Astrocyte of the hippocampus (primary cell): Measurements from ENCODE around the gene ZNF512B.
"Not testable (repeated sequence)": the region's sequence is repeated elsewhere in the genome, so short reads cannot be mapped to it uniquely, and the experiment has no call there.

Experiments used
- DNase-seq: peaks from one replicate; pipeline ENCODE4 v3.0.0; 2011; ENCODE audit warnings: low read depth, low spot score

Gene ZNF512B

DNA sequence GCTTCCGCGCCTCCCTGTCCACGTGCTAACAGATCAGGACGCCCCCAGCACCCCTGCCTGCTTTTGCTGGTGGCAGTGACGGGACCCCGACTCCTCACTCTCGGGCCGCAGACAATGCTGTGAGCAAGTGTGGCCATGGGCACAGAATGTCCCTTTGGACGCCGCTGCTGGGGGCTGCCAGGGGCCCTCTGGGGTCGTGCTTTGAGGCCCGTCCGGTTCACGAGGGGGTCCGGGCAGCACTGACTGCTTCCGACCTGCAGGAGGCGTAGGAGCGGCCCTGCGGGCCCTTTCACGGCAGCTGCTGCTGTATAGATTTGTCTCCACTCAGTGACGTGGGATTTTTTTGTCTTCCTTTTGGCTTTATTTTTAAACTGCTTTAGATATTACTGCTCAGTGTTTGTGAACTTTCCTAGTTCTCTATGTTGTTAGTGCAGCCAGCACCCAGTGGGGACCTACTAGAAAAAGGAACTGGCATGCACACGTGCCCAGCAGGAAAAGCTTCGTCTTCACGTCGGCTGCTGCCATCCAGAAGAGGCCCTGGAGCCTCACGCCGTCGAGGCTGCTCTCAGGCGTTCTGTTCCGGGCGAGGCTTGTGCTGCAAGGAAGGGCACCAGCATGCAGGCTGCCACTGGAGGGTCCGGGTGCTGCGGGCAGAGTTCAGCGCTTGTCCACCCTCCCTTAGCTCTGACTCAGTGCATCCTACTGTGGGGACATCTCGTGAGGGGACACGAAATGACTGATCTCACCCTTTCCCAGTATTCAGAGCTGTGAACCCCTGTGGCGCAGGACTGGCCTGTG, 35.3 kb downstream of the ZNF512B start:
- no peak for DNase-seq

DNA sequence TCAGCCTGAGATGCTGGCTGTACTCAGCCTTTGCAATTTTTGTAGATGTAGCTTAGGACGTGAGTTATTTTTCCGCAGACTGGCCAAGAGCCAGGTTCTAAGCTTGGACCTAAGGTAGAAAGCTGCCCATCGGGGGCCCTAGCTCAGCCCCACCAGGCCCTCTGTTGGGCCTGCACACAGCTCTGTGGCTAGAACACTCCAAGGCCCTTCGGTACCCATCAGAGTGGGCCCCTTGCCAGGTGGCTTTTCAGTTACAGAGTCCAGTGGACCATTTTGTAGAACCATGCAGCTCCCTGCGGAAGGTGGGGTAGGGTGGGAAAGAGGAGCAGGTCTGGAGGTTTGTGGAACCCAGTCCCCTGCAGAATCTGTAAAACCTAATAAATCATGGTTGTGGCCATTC, 36.1 kb downstream of the ZNF512B start:
- no peak for DNase-seq

GRCh38 chr20:63932606-63933160, 37.0 kb downstream of the ZNF512B start:
- DNase-seq: no peak

DNA sequence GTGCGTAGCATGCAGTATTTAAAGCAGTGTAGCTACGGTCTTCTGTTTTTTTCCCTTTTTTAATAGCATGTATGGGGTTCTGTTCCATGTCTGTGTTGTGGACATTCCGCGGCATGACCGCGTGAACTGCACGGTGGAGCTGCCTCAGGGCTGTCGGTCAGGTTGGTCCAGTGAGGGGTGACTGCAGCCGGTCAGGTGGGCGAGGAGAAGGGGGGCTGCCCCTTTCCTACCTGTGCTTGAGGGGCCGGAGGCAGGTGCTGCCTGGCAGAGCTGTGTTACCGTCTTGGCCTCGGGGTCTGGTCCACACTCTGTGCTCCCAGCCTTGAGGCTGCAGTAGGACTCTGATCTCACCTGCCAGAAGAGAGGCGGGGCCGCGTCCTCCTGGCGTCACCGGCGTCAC, 38.0 kb downstream of the ZNF512B start:
- DNase-seq: no peak

- DNase-seq: no peak
Measured at GRCh38 chr20:63930971-63931553, 38.7 kb downstream of the ZNF512B start.

DNA sequence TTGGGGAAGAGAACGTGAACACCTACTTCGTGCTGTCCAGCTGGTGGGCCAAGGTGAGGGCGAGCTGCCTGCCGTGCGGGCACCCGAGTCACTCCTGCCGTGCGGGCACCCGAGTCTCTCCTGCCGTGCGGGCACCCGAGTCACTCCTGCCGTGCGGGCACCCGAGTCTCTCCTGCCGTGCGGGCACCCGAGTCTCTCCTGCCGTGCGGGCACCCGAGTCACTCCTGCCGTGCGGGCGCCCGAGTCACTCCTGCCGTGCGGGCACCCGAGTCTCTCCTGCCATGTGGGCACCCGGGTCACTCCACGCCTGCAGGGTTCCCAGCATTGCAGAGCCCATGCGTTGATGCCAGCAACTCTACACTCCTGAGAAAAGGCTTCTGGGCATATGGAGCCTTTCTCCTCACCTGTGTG, 40.3 kb downstream of the ZNF512B start:
- not testable (repeated sequence) for DNase-seq

- DNase-seq: no peak
Measured at GRCh38 chr20:63929071-63929470, 40.7 kb downstream of the ZNF512B start.

DNA sequence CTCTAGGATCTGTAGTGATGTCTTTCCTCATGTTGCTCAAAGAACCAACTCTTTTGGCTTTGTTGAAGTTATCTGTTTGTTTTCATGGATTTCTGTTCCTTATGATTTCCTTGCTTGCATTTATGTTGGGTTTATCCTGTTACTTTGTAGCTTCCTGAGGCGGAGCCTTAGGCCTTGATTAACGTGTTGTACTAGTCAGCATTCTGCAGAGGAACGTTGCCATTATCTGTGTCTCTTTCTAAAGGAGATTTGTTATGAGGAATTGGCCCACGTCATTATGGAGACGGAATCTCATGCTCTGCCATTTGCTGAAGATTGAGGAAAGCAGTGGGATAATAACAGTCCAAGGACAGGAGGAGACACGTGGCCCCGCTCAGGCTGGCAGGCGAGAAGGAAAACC, 43.4 kb downstream of the ZNF512B start:
- DNase-seq: no peak

DNA sequence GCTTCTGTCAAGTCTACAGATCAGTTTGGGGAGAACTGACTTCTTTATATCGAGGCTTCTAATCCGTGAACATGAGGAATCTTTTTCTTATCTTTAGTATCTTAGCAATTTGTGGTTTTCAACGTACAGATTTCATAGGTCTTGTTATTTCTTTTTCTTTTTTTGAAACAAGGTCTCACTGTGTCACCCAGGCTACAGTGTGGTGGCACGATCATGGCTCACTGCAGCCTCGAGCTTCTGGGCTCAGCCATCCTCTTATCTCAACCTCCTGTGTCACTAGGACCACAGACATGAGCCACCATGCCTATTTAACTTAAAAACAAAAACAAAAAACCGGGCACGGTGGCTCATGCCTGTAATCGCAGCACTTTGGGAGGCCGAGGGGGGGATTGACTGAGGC, 45.5 kb downstream of the ZNF512B start:
- no peak for DNase-seq

DNA sequence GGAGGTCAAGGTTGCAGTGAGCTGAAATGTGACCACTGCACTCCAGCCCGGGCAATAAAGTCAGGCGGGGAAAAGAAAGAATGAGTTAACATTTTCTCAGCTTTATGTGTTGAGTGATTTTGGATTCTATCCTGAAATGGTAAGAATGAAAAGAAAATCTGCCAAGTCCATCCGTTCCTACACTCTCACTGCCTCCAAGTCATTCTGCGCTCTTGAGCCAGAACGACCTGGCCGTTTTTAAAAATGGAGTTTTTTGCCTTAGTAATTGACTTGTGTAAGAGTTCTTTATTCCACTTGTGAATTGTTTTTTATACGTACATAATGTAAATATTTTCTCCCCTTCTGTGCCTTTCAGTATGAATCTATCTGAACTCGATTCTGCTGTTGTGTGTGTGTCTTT, 46.1 kb downstream of the ZNF512B start:
- DNase-seq: no peak

GRCh38 chr20:63920226-63920625, 49.5 kb downstream of the ZNF512B start:
- DNase-seq: no peak

DNA sequence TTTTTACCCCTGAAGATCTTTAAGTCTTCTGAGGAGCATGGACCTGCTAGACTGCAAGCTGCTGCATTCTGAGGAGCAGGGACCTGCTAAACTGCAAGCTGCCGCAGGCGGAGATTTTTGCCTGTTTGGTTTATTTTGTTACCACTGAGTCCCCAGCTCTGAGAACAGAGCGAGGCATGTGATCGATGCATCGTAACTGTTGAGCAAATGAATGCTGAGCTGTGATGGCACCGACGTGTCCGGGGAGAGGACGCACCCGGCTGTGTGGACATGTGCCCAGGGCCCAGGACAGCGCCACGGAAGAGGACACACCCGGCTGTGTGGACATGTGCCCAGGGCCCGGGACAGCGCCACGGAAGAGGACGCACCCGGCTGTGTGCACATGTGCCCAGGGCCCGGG, 50.6 kb downstream of the ZNF512B start:
- no peak for DNase-seq

DNA sequence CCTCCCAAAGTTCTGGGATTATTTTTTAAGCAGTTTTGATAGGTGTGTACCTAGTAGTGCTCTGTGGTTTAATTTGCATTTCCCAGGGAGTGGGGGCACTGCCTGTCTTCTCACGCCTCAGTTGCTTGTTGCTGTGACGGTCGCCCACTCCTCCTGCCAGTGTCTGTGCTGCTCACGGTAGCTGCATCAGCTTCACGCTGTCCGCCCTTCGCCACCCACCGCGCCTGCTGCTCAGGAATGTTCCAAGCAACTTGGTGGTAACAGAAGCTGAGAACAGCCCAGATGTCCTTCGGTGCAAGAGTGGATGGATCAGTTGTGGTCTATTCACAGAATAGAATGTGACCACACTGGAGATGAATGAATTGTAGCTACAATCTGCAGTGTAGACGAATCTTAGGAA, 51.9 kb downstream of the ZNF512B start:
- DNase-seq: peak; percentile 44

GRCh38 chr20:63916371-63916939, 53.3 kb downstream of the ZNF512B start:
- DNase-seq: peak; percentile 29

DNA sequence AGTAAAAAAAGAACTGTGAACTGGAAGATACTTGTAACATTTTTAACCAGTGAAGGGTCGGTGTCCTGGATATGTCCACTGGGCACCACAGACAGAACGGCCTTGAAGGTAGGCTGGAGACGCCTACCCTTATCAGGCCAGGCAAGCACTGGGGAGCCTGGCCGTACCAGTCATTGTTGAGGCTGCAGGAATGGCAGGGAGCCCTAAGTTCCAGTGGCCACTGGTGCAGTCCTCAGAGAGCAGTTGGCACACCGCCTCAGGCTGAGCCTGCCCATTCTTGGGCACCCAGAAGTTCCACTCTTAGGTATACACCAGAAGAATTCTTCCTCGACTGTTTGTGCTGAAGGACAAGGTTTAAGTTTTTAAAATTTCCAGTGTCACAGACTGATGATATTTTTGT, 54.3 kb downstream of the ZNF512B start:
- DNase-seq: no peak

GRCh38 chr20:63913768-63914167, 56.0 kb downstream of the ZNF512B start:
- no peak for DNase-seq

- peak; percentile 57 for DNase-seq
Measured at GRCh38 chr20:63911176-63911575, 58.6 kb downstream of the ZNF512B start.

DNA sequence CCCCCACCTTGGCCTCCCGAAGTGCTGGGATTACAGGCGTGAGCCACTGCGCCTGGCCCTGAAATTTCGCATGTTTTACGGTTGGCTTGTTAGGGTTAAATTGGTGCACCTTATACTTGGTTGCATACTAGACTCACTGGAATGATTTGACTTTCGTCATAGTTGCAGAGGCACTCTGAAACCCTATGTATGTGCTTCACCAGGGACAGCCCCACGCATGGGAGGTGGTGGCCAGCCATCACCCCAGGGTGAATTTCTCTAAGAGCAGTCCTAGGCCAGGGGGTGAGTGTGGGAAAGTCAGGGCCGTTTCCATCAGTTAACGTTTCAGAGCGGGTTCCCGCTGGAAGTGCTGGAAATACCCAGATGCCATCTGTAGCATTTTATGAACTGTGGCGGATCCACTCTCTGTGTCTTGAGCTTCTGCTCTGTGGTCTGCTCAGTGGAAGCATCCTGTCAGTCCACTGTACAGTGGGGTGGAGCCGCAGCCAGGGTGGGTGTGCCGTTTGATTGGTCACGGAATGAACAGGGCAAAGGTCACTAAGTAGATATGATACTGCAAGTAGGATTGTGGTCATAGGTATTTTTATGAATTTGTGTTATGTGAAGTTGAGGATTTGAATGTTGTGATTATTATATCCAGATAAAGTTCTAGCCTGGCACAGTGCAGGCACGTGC, 61.6 kb downstream of the ZNF512B start:
- no peak for DNase-seq
